Upper lobe of left lung (tissue), 4 donors: ENCODE measurements around the gene MPDZ.

Experiments
- CTCF ChIP-seq, 6 experiments: fragments of 450-650 bp in 4 of 6; fragments of 200-600 bp in 2 of 6; sonication (generic) in 2 of 6; IDR thresholded peaks; one replicate each; pipeline ENCODE4 v1.5.1; 2016 to 2019; ENCODE audit warnings: antibody characterized with exemption in 6 of 6
- EP300 ChIP-seq, 4 donors: sonication (generic); formaldehyde crosslinking; IDR thresholded peaks; one replicate each; pipeline ENCODE4 v1.5.1; 2017; ENCODE audit warnings: antibody characterized with exemption in 4 of 4, control low read depth in 2 of 4

DNA sequence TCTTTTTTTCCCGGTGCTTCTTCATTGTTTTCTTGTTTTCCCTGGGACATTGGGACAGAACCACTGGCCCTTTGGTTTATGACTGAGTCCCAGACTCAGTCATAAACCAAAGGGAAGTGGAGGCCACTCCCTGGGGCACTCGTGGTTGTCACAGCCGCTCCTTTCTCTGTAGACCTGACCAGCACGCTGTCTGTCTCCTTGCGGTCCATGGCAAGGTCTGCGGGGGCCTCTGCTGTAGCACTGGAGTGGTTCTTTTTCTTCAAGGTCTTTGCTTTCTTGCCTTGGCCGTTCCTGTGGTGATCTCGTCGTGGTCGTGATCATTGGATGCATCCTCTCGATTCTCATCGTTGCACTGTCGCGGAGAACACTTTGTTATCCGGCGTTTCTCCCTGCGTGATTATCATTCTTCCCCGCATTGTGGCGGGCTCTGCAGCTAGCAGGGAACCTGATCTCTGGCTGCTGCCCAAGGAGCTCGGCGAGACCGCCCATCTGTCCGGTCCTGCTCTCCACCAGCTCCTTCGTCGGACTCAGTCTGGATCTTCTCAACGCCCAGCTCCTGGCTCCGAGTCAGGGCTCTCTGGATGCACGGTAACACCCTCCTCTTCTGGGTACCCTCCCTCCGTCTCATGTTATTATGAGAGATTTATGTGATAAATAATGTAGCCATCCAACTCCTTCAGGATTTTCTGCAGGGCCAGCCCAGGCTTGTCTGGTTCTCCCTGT, 43.5 kb upstream of the MPDZ start:
- TF ChIP-seq CTCF (IDR thresholded peaks at IDR 0.05) (no peak), EP300 (IDR thresholded peaks at IDR 0.05) (no peak)
